H1 (cell line): ENCODE data around the gene MATN4.

ENCODE experiments used
- EP300 ChIP-seq, 2 experiments: IDR thresholded peaks; 1 replicate in 1 of 2; 2 replicates in 1 of 2; pipeline ENCODE4 v1.6.1; 2011 to 2012; ENCODE audit warnings: low read depth in 2 of 2, low read length in 2 of 2, mild to moderate bottlenecking in 2 of 2, borderline replicate concordance in 1 of 2, inconsistent platforms in 1 of 2, moderate library complexity in 1 of 2
- HDAC2 ChIP-seq, 2 experiments: fragments of 300-600 bp in 1 of 2; sonication (generic) in 1 of 2; IDR thresholded peaks; 2 replicates each; pipeline ENCODE4 v1.6.1; 2011 to 2012; ENCODE audit warnings: low read depth in 2 of 2, low read length in 2 of 2, mild to moderate bottlenecking in 2 of 2, moderate library complexity in 2 of 2, borderline replicate concordance in 1 of 2, inconsistent platforms in 1 of 2
- POLR2A ChIP-seq, 2 experiments: IDR thresholded peaks; 1 replicate in 1 of 2; 2 replicates in 1 of 2; pipeline ENCODE4 v1.6.1; 2011; ENCODE audit warnings: low read depth in 2 of 2, low read length in 2 of 2, mild to moderate bottlenecking in 2 of 2; ENCODE audit errors: control extremely low read depth in 1 of 2
- TAF1 ChIP-seq: IDR thresholded peaks from 2 replicates; pipeline ENCODE4 v1.6.1; 2011; ENCODE audit warnings: mild to moderate bottlenecking, low read depth, low read length
- TF ChIP-seq, protein P1 (sequence below), 3 experiments: IDR thresholded peaks; 1 replicate in 2 of 3; 2 replicates in 1 of 3; pipeline versions ENCODE4 v1.5.1 to v1.6.1; 2011; ENCODE audit warnings: low read length in 3 of 3, mild to moderate bottlenecking in 3 of 3, inconsistent platforms in 2 of 3, low read depth in 1 of 3, moderate library complexity in 1 of 3; ENCODE audit not compliant: insufficient read depth in 1 of 3; ENCODE audit errors: control extremely low read depth in 1 of 3
- TF ChIP-seq, protein P2 (sequence below): IDR thresholded peaks from 2 replicates; pipeline ENCODE4 v1.6.1; 2012; ENCODE audit warnings: inconsistent platforms
- TF ChIP-seq, protein P3 (sequence below): IDR thresholded peaks from 2 replicates; pipeline ENCODE4 v1.6.1; 2012; ENCODE audit warnings: low read length, inconsistent platforms

DNA sequence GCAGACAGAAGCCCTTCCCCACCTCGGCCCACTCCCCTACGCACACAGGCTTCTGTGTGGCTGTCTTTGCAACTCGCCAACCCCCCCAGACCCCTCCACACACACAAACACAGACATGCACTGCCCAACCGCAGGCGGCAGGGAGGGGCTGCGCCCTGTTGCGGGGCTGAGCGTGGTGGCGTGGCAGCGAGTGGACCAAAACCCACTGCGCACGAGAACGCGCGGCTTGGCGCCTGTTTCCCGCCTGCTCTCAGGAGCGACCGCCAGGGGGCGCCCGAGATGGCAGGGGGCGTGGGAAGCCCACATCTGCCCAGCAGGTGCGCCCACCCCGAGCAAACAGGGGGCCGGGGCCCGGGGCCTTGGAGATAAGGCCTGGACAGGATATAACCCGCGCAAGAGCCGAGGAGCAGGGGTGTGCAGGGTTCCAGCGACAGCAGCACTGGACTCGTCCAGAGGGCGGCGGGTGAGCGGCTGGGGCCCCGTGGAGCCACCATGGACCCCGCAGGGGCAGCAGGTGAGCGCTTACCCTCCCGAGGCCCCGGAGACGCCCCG lies 1.6 kb downstream of the MATN4 start, which contains the start of gene RBPJL:
- TF ChIP-seq, protein P1, sequence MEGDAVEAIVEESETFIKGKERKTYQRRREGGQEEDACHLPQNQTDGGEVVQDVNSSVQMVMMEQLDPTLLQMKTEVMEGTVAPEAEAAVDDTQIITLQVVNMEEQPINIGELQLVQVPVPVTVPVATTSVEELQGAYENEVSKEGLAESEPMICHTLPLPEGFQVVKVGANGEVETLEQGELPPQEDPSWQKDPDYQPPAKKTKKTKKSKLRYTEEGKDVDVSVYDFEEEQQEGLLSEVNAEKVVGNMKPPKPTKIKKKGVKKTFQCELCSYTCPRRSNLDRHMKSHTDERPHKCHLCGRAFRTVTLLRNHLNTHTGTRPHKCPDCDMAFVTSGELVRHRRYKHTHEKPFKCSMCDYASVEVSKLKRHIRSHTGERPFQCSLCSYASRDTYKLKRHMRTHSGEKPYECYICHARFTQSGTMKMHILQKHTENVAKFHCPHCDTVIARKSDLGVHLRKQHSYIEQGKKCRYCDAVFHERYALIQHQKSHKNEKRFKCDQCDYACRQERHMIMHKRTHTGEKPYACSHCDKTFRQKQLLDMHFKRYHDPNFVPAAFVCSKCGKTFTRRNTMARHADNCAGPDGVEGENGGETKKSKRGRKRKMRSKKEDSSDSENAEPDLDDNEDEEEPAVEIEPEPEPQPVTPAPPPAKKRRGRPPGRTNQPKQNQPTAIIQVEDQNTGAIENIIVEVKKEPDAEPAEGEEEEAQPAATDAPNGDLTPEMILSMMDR (IDR thresholded peaks at IDR 0.05; ENCODE audit: control extremely low read depth in 1 of 3, insufficient read depth in 1 of 3, low read depth in 1 of 3, low read length in 3 of 3), result peak; percentile 90 to 95 (median 93)
- TF ChIP-seq TAF1, result no peak
- peak in 1 of 2 experiments; percentile 32; a peak in 1 of 3 replicates for TF ChIP-seq EP300 (IDR thresholded peaks at IDR 0.05; ENCODE audit: borderline replicate concordance in 1 of 2, low read depth in 2 of 2, low read length in 2 of 2)
- TF ChIP-seq, protein P2, sequence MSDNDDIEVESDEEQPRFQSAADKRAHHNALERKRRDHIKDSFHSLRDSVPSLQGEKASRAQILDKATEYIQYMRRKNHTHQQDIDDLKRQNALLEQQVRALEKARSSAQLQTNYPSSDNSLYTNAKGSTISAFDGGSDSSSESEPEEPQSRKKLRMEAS, result peak; percentile 86
- TF ChIP-seq, protein P3, sequence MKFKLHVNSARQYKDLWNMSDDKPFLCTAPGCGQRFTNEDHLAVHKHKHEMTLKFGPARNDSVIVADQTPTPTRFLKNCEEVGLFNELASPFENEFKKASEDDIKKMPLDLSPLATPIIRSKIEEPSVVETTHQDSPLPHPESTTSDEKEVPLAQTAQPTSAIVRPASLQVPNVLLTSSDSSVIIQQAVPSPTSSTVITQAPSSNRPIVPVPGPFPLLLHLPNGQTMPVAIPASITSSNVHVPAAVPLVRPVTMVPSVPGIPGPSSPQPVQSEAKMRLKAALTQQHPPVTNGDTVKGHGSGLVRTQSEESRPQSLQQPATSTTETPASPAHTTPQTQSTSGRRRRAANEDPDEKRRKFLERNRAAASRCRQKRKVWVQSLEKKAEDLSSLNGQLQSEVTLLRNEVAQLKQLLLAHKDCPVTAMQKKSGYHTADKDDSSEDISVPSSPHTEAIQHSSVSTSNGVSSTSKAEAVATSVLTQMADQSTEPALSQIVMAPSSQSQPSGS, result no peak
- peak; percentile 48 to 87; a peak in 1 of 4 replicates for TF ChIP-seq HDAC2 (IDR thresholded peaks at IDR 0.05; ENCODE audit: borderline replicate concordance in 1 of 2, low read depth in 2 of 2, low read length in 2 of 2)
- no peak for TF ChIP-seq POLR2A (IDR thresholded peaks at IDR 0.05; ENCODE audit: control extremely low read depth in 1 of 2, low read depth in 2 of 2, low read length in 2 of 2)
